Ectodermal cell (in vitro differentiated cells): ENCODE measurements around the gene DBNL.

Source experiments
- H3K27ac ChIP-seq: 2 replicates; pipeline ENCODE4 v1.7.0; 2013; ENCODE audit warnings: mild to moderate bottlenecking, low read depth, low read length; ENCODE audit not compliant: insufficient read depth, poor library complexity, severe bottlenecking
- H3K27me3 ChIP-seq: 2 replicates; pipeline ENCODE4 v1.7.0; 2013; ENCODE audit warnings: mild to moderate bottlenecking, low read length; ENCODE audit not compliant: insufficient read depth, control insufficient read depth, poor library complexity, severe bottlenecking
- H3K36me3 ChIP-seq: one replicate; pipeline ENCODE4 v1.7.0; 2013; ENCODE audit warnings: low read length; ENCODE audit not compliant: control insufficient read depth, insufficient read depth
- H3K4me1 ChIP-seq: one replicate; pipeline ENCODE4 v1.7.0; 2013; ENCODE audit warnings: low read length; ENCODE audit not compliant: control insufficient read depth, insufficient read depth
- H3K4me3 ChIP-seq: 2 replicates; pipeline ENCODE4 v1.7.0; 2013; ENCODE audit warnings: low read depth, low read length, control low read depth; ENCODE audit not compliant: insufficient read depth
- H3K9me3 ChIP-seq: 2 replicates; pipeline ENCODE4 v1.7.0; 2013; ENCODE audit warnings: mild to moderate bottlenecking, low read length, moderate library complexity; ENCODE audit not compliant: control insufficient read depth
- WGBS, 2 experiments: methylation state at CpG; one replicate each; pipeline ENCODE4 v1.1.7; 2013; ENCODE audit warnings: missing lambda C conversion rate in 2 of 2; 5-methylcytosine and 5-hydroxymethylcytosine counted together

Gene DBNL

GRCh38 chr7:44078521-44078920, 34.0 kb downstream of the DBNL start:
- WGBS, 2 experiments = 94 to 96% methylated on average over 8 of the region's 8 CpGs
- no peak overlapping the region for H3K4me3 ChIP-seq
- H3K27me3 ChIP-seq = peaks cover 3% of the 10 kb centered on the region
- peaks cover 8% of the 10 kb centered on the region for H3K4me1 ChIP-seq
- H3K36me3 ChIP-seq = peaks cover 21% of the 10 kb centered on the region
- no peak overlapping the region for H3K27ac ChIP-seq
- H3K9me3 ChIP-seq = no peaks in the 10 kb centered on the region

- Histone ChIP-seq H3K27ac (no peak overlapping the region), H3K4me3 (no peak overlapping the region), H3K4me1 (peaks cover 8% of the 10 kb centered on the region), H3K27me3 (peaks cover 13% of the 10 kb centered on the region), H3K36me3 (peaks cover 20% of the 10 kb centered on the region), H3K9me3 (no peaks in the 10 kb centered on the region)
- WGBS, 2 experiments = 93 to 95% methylated on average over 11 of the region's 11 CpGs
These were observed 35.0 kb downstream of the DBNL start for GRCh38 chr7:44079331-44080021.

DNA sequence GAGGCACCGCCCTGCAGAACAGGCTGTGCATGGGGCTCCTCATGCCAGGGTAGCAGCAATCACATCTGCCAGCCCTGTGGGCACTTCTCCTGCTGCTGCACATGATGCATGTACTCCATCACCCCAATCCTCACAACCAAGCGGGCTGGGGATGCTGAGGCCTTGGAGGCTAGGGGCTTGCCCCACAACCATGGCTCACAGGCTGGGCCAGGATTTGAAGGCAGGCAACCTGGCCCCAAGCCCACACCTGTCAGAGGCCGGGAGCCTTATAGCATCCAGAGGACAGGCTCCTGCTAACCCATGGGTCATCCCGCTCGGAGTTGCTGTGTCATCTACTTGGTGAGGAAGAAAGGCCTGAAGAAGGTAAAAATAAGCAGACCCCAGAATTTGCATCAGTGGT, 35.6 kb downstream of the DBNL start:
- Histone ChIP-seq H3K4me3 (no peak overlapping the region), H3K27ac (no peak overlapping the region), H3K4me1 (peaks cover 8% of the 10 kb centered on the region), H3K9me3 (no peaks in the 10 kb centered on the region), H3K36me3 (peaks cover 20% of the 10 kb centered on the region), H3K27me3 (peaks cover 14% of the 10 kb centered on the region)
- 92 to 97% methylated on average over 5 of the region's 5 CpGs for WGBS, 2 experiments

DNA sequence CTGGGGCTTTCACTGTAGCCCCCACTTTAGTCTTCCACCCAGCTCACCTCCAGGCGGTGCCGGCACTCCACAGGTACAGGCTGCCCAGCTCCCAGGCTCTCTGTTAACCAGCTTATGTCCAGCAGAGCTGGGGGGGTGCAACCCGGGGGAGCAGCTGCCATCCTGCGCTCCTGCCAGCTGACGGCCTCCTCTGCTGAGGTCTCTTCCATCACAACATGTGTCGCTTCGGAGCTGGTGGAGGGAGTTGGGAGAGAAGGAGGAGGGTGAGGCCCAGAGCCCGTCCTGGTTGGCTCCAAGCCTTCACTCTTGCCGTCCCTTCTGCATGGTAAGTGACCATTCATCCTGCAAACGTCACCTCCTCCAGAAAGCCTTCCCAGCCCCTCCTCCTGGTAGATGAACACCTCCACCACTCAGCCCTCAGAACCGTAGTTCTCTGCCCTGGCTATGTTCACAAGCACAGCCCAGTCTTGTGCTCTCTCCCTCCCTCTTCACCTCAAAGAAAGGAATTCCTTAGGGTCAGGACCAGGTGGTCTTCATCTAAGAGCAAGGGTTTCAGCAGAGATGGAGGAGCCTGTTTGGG, 36.3 kb downstream of the DBNL start:
- peaks cover 20% of the 10 kb centered on the region for H3K36me3 ChIP-seq
- peaks cover 14% of the 10 kb centered on the region for H3K27me3 ChIP-seq
- WGBS, 2 experiments = 93 to 96% methylated on average over 11 of the region's 11 CpGs
- H3K4me1 ChIP-seq = peaks cover 8% of the 10 kb centered on the region
- no peak overlapping the region for H3K27ac ChIP-seq
- no peaks in the 10 kb centered on the region for H3K9me3 ChIP-seq
- H3K4me3 ChIP-seq = no peak overlapping the region

DNA sequence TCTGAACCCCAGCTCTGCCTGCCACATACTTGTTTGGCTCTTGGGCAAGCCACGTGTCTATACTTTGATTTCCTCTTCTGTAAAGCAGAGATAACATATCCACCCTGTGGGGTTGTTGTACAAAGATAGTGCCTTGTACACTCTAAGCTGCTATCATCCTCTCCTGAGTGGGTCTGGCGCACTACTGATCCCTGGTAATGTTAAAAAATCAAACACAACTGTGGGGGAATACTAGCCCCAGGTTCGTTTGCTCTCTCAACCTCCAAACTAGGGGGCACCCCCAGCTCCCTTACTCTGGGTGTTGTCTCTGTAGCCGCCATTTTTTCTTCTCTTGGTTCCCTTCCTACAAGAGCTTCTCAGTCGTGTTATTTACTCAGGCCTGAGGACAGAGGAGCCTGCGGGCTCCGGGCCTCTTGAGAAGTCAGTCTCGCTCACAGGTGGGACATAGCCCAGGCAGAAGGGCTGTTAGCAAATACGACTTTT, 36.8 kb downstream of the DBNL start:
- Histone ChIP-seq H3K4me1 (peaks cover 8% of the 10 kb centered on the region), H3K4me3 (peak overlapping the region; percentile 87), H3K27ac (no peak overlapping the region), H3K27me3 (peaks cover 14% of the 10 kb centered on the region), H3K9me3 (no peaks in the 10 kb centered on the region), H3K36me3 (peaks cover 20% of the 10 kb centered on the region)
- 87 to 91% methylated on average over 9 of the region's 9 CpGs for WGBS, 2 experiments

GRCh38 chr7:44082541-44083207, 38.2 kb downstream of the DBNL start:
- H3K27ac ChIP-seq = no peak overlapping the region

GRCh38 chr7:44083796-44084195, 39.3 kb downstream of the DBNL start:
- Histone ChIP-seq H3K27me3 (peaks cover 14% of the 10 kb centered on the region), H3K4me1 (peaks cover 8% of the 10 kb centered on the region), H3K4me3 (no peak overlapping the region), H3K36me3 (peaks cover 7% of the 10 kb centered on the region), H3K27ac (no peak overlapping the region), H3K9me3 (no peaks in the 10 kb centered on the region)
- WGBS, 2 experiments = 90 to 92% methylated on average over 3 of the region's 3 CpGs

More at GRCh38 chr7:44082541-44083207, 38.2 kb downstream of the DBNL start:
- peaks cover 17% of the 10 kb centered on the region for H3K36me3 ChIP-seq
- peaks cover 8% of the 10 kb centered on the region for H3K4me1 ChIP-seq
- no peaks in the 10 kb centered on the region for H3K9me3 ChIP-seq
- peaks cover 14% of the 10 kb centered on the region for H3K27me3 ChIP-seq
- peak overlapping the region; percentile 36 for H3K4me3 ChIP-seq
- WGBS, 2 experiments = 1% methylated on average over 53 to 54 of the region's 54 CpGs

DNA sequence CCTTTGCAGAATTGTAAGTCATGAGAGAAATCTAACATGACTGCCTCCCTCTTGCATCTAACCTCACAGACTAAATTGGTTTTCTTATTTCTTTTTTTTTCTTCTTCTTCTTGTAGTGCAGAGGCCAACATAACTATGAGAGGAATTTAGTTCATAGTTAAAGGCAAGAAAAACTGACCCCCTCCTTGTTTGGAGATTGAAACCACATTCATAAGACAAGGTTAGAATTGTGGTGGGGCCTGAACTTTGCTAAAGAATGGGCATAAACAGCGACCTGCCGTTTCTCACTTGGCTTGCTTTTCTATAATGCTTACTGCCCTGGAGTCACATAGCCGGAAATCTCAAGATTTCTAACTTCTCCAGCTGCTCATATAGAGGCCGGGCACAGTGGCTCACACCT, 40.2 kb downstream of the DBNL start:
- Histone ChIP-seq H3K27me3 (peaks cover 14% of the 10 kb centered on the region), H3K27ac (no peak overlapping the region), H3K36me3 (peaks cover 6% of the 10 kb centered on the region), H3K4me3 (no peak overlapping the region), H3K4me1 (peaks cover 8% of the 10 kb centered on the region), H3K9me3 (no peaks in the 10 kb centered on the region)
- WGBS, 2 experiments = 83 to 94% methylated on average over 4 of the region's 4 CpGs

DNA sequence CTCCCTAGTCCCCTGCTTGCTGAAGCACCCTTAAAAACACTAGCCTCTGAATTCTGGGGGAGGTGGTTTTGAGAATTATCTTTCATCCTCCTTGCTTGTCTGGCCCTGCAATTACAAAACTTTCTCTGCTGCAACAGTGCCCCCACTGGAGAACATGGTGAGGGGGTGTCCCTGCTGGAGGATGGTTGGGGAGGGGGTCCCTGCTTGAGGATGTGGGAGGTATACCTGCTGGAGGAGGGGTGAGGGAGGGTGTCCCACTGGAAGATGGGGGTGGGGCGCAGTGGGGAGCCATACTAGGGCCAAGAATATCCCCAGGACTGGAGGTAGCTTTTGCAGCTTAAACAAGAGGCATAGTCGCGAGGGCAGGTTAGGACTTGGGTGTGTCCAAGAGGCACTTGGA, 41.0 kb downstream of the DBNL start:
- H3K27ac ChIP-seq = no peak overlapping the region
- H3K27me3 ChIP-seq = peaks cover 14% of the 10 kb centered on the region
- H3K4me1 ChIP-seq = peaks cover 8% of the 10 kb centered on the region
- H3K36me3 ChIP-seq = no peaks in the 10 kb centered on the region
- no peaks in the 10 kb centered on the region for H3K9me3 ChIP-seq
- WGBS, 2 experiments = 78 to 81% methylated on average over 3 of the region's 3 CpGs
- no peak overlapping the region for H3K4me3 ChIP-seq

DNA sequence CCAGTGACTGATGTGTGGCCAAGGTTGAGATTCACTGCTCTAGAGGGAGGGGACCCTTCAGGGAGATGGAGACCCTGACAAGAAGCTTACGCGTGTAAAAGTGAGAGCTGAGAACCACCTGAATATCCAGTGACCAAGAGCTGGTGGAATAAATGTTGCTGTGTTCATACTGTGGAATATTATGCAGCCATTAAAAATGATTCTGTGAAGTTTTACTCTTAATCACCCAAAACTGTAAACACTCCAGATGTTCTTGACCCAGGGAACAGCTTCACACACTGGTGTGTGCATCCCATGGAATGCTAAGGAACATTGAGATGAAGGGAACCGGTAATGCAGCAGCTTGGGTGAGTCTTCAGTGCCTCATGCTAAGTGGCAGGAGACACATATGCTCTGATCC, 42.1 kb downstream of the DBNL start:
- no peaks in the 10 kb centered on the region for H3K9me3 ChIP-seq
- H3K4me1 ChIP-seq = no peaks in the 10 kb centered on the region

More for the DNA sequence above, 42.1 kb downstream of the DBNL start:
- Histone ChIP-seq H3K27ac (no peak overlapping the region), H3K36me3 (no peaks in the 10 kb centered on the region), H3K27me3 (peaks cover 14% of the 10 kb centered on the region), H3K4me3 (no peak overlapping the region)
- WGBS, 2 experiments = 92 to 98% methylated on average over 3 of the region's 3 CpGs
